GM12878 (cell line): Measurements from ENCODE around the gene ZFP3. TPM values are rescaled to one million over a fixed set of nuclear protein-coding genes. Genes with fewer than 3 reads are reported as not detected.

ENCODE experiments used
- ATAC-seq: fragments of 200-7000 bp; cut with Tn5 transposase; 3 replicates; pipeline ENCODE4 v1.9.1; 2020; ENCODE audit warnings: mild to moderate bottlenecking, moderate library complexity
- Bru-seq: library from RNA; stranded (reverse); fragments of 400-500 nt; gene quantifications from one replicate; lab custom pipeline; 2021; lab: Mats Ljungman, UMichigan
- BruChase-seq, 2 experiments: library from RNA; stranded (reverse); fragments of 400-500 nt; gene quantifications; one replicate each; lab custom pipeline; 2021; lab: Mats Ljungman, UMichigan
- BruUV-seq: library from RNA; stranded (reverse); fragments of 400-500 nt; replicated peaks from 2 replicates; lab custom pipeline; 2021; lab: Mats Ljungman, UMichigan
- CTCF ChIA-PET: fragments of 300-600 bp; sonication (Branson Sonifier 250); formaldehyde crosslinking; extraction: SDS; loops from one replicate; lab custom pipeline; 2021; ENCODE audit warnings: inconsistent platforms; lab: Yijun Ruan, JAX
- POLR2A ChIA-PET: fragments of 350-600 bp; formaldehyde crosslinking; extraction: SDS; loops from one replicate; lab custom pipeline; 2021; ENCODE audit warnings: inconsistent platforms; lab: Charles Lee
- RAD21 ChIA-PET: fragments of 300-600 bp; sonication (Branson Sonifier 250); formaldehyde crosslinking; loops from one replicate; lab custom pipeline; 2023; ENCODE audit warnings: antibody characterized with exemption; ENCODE audit not compliant: unreplicated experiment; lab: Charles Lee
- SMC1A ChIA-PET: fragments of 300-600 bp; sonication (Branson Sonifier 250); formaldehyde crosslinking; loops from one replicate; lab custom pipeline; 2023; ENCODE audit not compliant: unreplicated experiment, uncharacterized antibody; lab: Charles Lee
- DNase-seq: peaks from one replicate; pipeline ENCODE4 v3.0.0-alpha.2; 2011; ENCODE audit warnings: low read depth, low spot score
- FAIRE-seq: peaks from 3 replicates; lab custom pipeline; 2011; peaks lifted over from hg19 to GRCh38; lab: Jason Lieb, UNC
- H2AFZ ChIP-seq: 2 replicates; pipeline ENCODE4 v1.6.0; 2011; ENCODE audit warnings: low read depth, low read length, control low read depth; ENCODE audit not compliant: control insufficient read depth
- H3K27ac ChIP-seq: 2 replicates; pipeline ENCODE4 v1.5.1; 2011; ENCODE audit warnings: control low read depth; ENCODE audit not compliant: control insufficient read depth, insufficient read depth
- H3K27me3 ChIP-seq, 2 experiments: replicated peaks in 1 of 2; 2 replicates each; pipeline versions ENCODE4 v1.6.0 to v1.6.1; 2011; ENCODE audit warnings: low read length in 1 of 2; ENCODE audit not compliant: control insufficient read depth in 2 of 2, insufficient read depth in 2 of 2
- H3K36me3 ChIP-seq, 2 experiments: 2 replicates each; pipeline ENCODE4 v1.5.1; 2011; ENCODE audit warnings: low read length in 1 of 2; ENCODE audit not compliant: control insufficient read depth in 2 of 2, insufficient read depth in 2 of 2
- H3K4me1 ChIP-seq: 2 replicates; pipeline ENCODE4 v1.6.1; 2011; ENCODE audit warnings: mild to moderate bottlenecking, low read length, moderate library complexity, mixed read lengths; ENCODE audit not compliant: control insufficient read depth, insufficient read depth
- H3K4me2 ChIP-seq: 2 replicates; pipeline ENCODE4 v1.6.0; 2011; ENCODE audit warnings: control low read depth; ENCODE audit not compliant: control insufficient read depth, insufficient read depth
- H3K4me3 ChIP-seq: fragments of 200-600 bp; sonication (generic); 2 replicates; pipeline ENCODE4 v1.5.1; 2016
- H3K79me2 ChIP-seq: 2 replicates; pipeline ENCODE4 v1.6.0; 2011; ENCODE audit warnings: low read length; ENCODE audit not compliant: control insufficient read depth, insufficient read depth
- H3K9ac ChIP-seq: 2 replicates; pipeline ENCODE4 v1.8.0; 2011; ENCODE audit warnings: low read length, control low read depth, mixed read lengths; ENCODE audit not compliant: control insufficient read depth, insufficient read depth
- H3K9me3 ChIP-seq: replicated peaks from 3 replicates; pipeline ENCODE4 v1.5.1; 2011; ENCODE audit warnings: mild to moderate bottlenecking, low read length; ENCODE audit not compliant: control insufficient read depth, insufficient read depth
- H4K20me1 ChIP-seq: 2 replicates; pipeline ENCODE4 v1.6.0; 2011; ENCODE audit not compliant: control insufficient read depth, insufficient read depth
- EED ChIP-seq: sonication (generic); IDR thresholded peaks from 2 replicates; pipeline ENCODE4 v1.6.1; 2016; ENCODE audit warnings: antibody characterized with exemption, low read depth
- EP300 ChIP-seq, 2 experiments: fragments of 150-350 bp in 1 of 2; IDR thresholded peaks; 2 replicates each; pipeline ENCODE4 v1.6.1; 2011 to 2012; ENCODE audit warnings: low read depth in 2 of 2, low read length in 2 of 2, borderline replicate concordance in 1 of 2, improper control_type of control experiment in 1 of 2, inconsistent platforms in 1 of 2; ENCODE audit not compliant: control insufficient read depth in 1 of 2
- MYB ChIP-seq: fragments of 150-350 bp; IDR thresholded peaks from 2 replicates; pipeline ENCODE4 v1.6.1; 2014; ENCODE audit warnings: mild to moderate bottlenecking, low read depth, low read length, borderline replicate concordance
- POLR2A ChIP-seq: IDR thresholded peaks from 2 replicates; pipeline ENCODE4 v1.6.1; 2011; ENCODE audit warnings: low read depth, mild to moderate bottlenecking, low read length
- SP1 ChIP-seq: IDR thresholded peaks from one replicate; pipeline ENCODE4 v1.6.1; 2011; ENCODE audit warnings: low read depth, low read length
- STAT1 ChIP-seq: fragments of 450-650 bp; conservative IDR thresholded peaks from 2 replicates; pipeline ENCODE4 v1.6.1; 2014; ENCODE audit warnings: antibody characterized with exemption, mild to moderate bottlenecking
- TARDBP ChIP-seq: IDR thresholded peaks from 2 replicates; pipeline ENCODE4 v1.6.1; 2016; ENCODE audit warnings: borderline replicate concordance
- TBL1XR1 ChIP-seq: IDR thresholded peaks from 2 replicates; pipeline ENCODE4 v1.6.1; 2012; ENCODE audit warnings: low read depth, low read length, improper control_type of control experiment
- WRNIP1 ChIP-seq: IDR thresholded peaks from 2 replicates; pipeline ENCODE4 v1.6.1; 2011; ENCODE audit warnings: low read depth, low read length, improper control_type of control experiment, borderline replicate concordance
- ZZZ3 ChIP-seq: IDR thresholded peaks from 2 replicates; pipeline ENCODE4 v1.6.1; 2011; ENCODE audit warnings: low read depth; ENCODE audit not compliant: control insufficient read depth, insufficient read length
- WGBS: methylation state at CpG from one replicate; pipeline ENCODE4 v1.1.6; 2016; ENCODE audit warnings: low lambda C conversion rate; ENCODE audit not compliant: insufficient replicate concordance, insufficient coverage; ENCODE audit errors: missing lambda C conversion rate; 5-methylcytosine and 5-hydroxymethylcytosine counted together
- in situ Hi-C: fragments of 300-500 bp; cut with MboI; formaldehyde crosslinking; loops from 9 replicates; pipeline ENCODE4 v1.14.3; 2018; ENCODE audit warnings: mixed read lengths
- intact Hi-C: fragments of 100-400 bp; cut with micrococcal nuclease; formaldehyde crosslinking; loops from one replicate; pipeline ENCODE4 v1.14.2; 2022; ENCODE audit not compliant: unreplicated experiment
- long read RNA-seq, 2 experiments: library from polyadenylated mRNA; unstranded; transcript quantifications; one replicate each; pipeline ENCODE4 v2.0.0, GENCODE V29; 2019 to 2020
- polyA minus RNA-seq, 3 experiments: library from RNA; depleted of rRNA, polyadenylated mRNA; stranded (reverse); fragments of >200 nt; gene quantifications; 2 replicates each; pipeline ENCODE4 v1.2.3, GENCODE V29; 2011
- polyA plus RNA-seq, 11 experiments: library from polyadenylated mRNA; depleted of rRNA in 4 of 11; unstranded in 6 of 11; stranded (reverse) in 5 of 11; fragments of >200 nt; fragmentation: Nextera tagmentation in 4 of 11; fragmentation: Illumina TruSeq in 1 of 11; extraction: Ambion mirVana in 4 of 11; extraction: Trizol in 1 of 11; gene quantifications; 1 replicate in 1 of 11; 2 replicates in 10 of 11; pipeline versions ENCODE4 v1.2.1 to v1.2.3, GENCODE V29; 2011 to 2016; ENCODE audit warnings: inconsistent platforms in 2 of 11, missing spikeins in 2 of 11, low read depth in 1 of 11
- total RNA-seq, 4 experiments: library from RNA; depleted of rRNA in 3 of 4; stranded (reverse); fragments of >200 nt in 3 of 4; fragmentation: Illumina TruSeq in 1 of 4; extraction: Trizol in 1 of 4; gene quantifications; 2 replicates each; pipeline versions ENCODE4 v1.2.1 to v1.2.3, GENCODE V29; 2013 to 2021
- TF ChIP-seq, protein P1 (sequence below): IDR thresholded peaks from 2 replicates; pipeline ENCODE4 v1.6.1; 2011; ENCODE audit warnings: borderline replicate concordance, low read depth, mild to moderate bottlenecking, moderate library complexity, low read length; ENCODE audit not compliant: insufficient read depth, poor library complexity, severe bottlenecking
- TF ChIP-seq, protein P2 (sequence below): IDR thresholded peaks from 2 replicates; pipeline ENCODE4 v1.6.1; 2012; ENCODE audit warnings: low read depth, low read length, improper control_type of control experiment
- TF ChIP-seq, protein P3 (sequence below): IDR thresholded peaks from 2 replicates; pipeline ENCODE4 v1.6.1; 2011; ENCODE audit warnings: borderline replicate concordance, low read depth, mild to moderate bottlenecking, moderate library complexity, mixed read lengths, low read length; ENCODE audit not compliant: insufficient read depth; ENCODE audit errors: extremely low read length

The ZFP3 gene
- total RNA-seq (2013; cell fraction: nucleolus; rRNA removed), result 10.0 and 11.5 TPM in 2 replicates
- total RNA-seq (2014; rRNA removed) (0.96 and 1.1 TPM in 2 replicates), total RNA-seq (2014; rRNA removed; fragmentation: Illumina TruSeq; extraction: Trizol) (1.7 and 1.8 TPM in 2 replicates), total RNA-seq (2021) (1.6 and 1.7 TPM in 2 replicates), polyA plus RNA-seq (2011; rRNA removed) (4.1 and 5.2 TPM in 2 replicates), polyA plus RNA-seq (2014; fragmentation: Illumina TruSeq; extraction: Trizol) (2.5 and 3.2 TPM in 2 replicates), polyA plus RNA-seq (2014; fragmentation: Nextera tagmentation; extraction: Ambion mirVana) (under 1 TPM; 0.37 to 0.39 TPM), polyA plus RNA-seq (2014; rRNA removed) (1.2 and 1.7 TPM in 2 replicates), polyA plus RNA-seq (2016; fragmentation: Nextera tagmentation; extraction: Ambion mirVana) (1 to 10 TPM; 1.1 to 1.8 TPM), polyA minus RNA-seq (2011; rRNA and poly(A)+ RNA removed) (2.9 and 3.6 TPM in 2 replicates), Bru-seq, nascent RNA (percentile 62 among the genes with signal in this experiment), BruChase-seq, experiment 1, labeled RNA remaining after a 6-hour chase (percentile 57 among the genes with signal in this experiment), BruChase-seq, experiment 2, labeled RNA remaining after a 2-hour chase (percentile 60 among the genes with signal in this experiment)
- 0.67 TPM for polyA plus RNA-seq (2011; ENCODE audit: low read depth)
- polyA plus RNA-seq (2011; cell fraction: cytosol; rRNA removed), result 1.8 and 2.0 TPM in 2 replicates
- polyA plus RNA-seq (2011; cell fraction: nucleus; rRNA removed), result 3.6 and 4.7 TPM in 2 replicates
- 1.2 and 1.3 TPM in 2 replicates for polyA plus RNA-seq (2012)
- polyA minus RNA-seq (2011; cell fraction: cytosol; rRNA and poly(A)+ RNA removed), result 0.62 and 0.67 TPM in 2 replicates
- polyA minus RNA-seq (2011; cell fraction: nucleus; rRNA and poly(A)+ RNA removed), result 5.1 TPM in 2 replicates
- long read RNA-seq, experiment 1, full-length matches to known transcripts, result 1 of 1 reads
- long read RNA-seq, experiment 1, partial matches to known transcripts, result 0 of 1 reads
- long read RNA-seq, experiment 1, other reads (novel, unspliced or antisense), result 0 of 1 reads
- long read RNA-seq, experiment 2, full-length matches to known transcripts, result 2 of 3 reads
- long read RNA-seq, experiment 2, partial matches to known transcripts, result 0 of 3 reads
- long read RNA-seq, experiment 2, other reads (novel, unspliced or antisense), result 1 of 3 reads

DNA sequence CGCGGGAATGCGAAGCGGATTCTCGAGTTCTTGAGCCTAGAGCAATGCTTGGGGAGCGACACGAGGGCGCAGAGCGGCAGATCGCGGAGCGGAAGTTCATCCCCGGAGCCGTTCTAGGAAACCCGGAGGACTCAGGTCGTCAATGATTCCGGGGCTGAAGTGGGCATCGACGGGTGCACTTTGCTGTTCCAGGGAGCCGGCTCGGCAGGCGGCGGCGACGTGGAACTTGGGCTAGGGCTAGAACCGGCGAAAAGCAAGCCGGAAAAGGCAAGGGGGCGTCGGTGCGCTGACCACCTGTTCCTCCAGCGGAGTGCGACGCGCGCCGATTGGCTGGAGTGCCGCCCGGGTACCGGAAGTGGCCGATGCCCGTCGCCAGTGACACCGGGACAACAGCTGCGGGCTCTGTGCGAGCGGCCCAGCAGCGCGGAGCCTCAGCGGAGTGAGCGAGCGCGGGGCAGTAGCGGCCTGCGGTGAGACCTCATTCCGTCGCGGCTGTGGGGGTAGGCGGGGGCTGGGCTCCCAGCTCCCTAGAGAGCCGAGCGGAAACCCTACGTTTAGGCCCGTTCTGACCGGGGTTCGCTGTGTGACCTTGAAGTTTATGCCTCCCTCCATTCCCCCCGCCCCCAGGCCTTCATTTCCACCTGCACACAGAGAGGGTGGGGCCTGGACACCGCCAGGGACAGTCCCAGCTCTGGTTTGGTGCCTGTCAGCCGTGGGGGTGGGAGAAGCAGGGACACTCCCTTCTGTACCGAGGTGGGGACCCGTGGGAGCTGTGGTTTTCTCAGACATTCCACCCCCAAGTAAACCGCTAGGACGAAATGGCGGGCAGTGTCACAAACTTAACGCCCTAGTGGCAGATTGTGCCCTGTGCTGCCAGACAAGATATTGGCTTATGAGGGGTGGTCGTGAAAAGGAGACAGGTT, at the start of gene ZFP3:
Gene ZFP3, plus strand, starts transcription at position 362 of the 923 bp plus-strand sequence. CDS start 13,038 bp downstream, outside the sequence.
- Histone ChIP-seq H3K9me3 (peaks cover 17% of the 10 kb centered on the region; the same call in 2 of the 3 replicates), H3K4me2 (peak within 1 kb of the TSS; percentile 56), H4K20me1 (no peaks in the 10 kb centered on the region), H2AFZ (peak within 1 kb of the TSS; percentile 70), H3K36me3 (no peaks in the 10 kb centered on the region), H3K4me3 (peak within 1 kb of the TSS; percentile 67), H3K9ac (peak within 1 kb of the TSS; percentile 72), H3K4me1 (peaks cover 3% of the 10 kb centered on the region), H3K79me2 (peaks cover 2% of the 10 kb centered on the region; the same call in 1 of the 2 replicates), H3K27me3 (no peaks in the 10 kb centered on the region), H3K27ac (peak within 1 kb of the TSS; percentile 66)
- WGBS, result 6% methylated on average over 75 of the region's 75 CpGs
- ChIA-PET RAD21 (interaction anchor here (0.7 to 1.9 kb wide), 7 partner anchors 32 to 361 kb away, joined by 3 to 8 read pairs (median 3); partner anchors contain the start of genes SPAG7, ZNF232 and ZNF594), POLR2A (interaction anchor here (0.9 to 1.5 kb wide), 7 partner anchors 12 to 159 kb away, joined by 3 to 5 read pairs (median 3); partner anchors contain the start of genes SPAG7 and ZNF594), CTCF (interaction anchor here (0.6 to 2.6 kb wide), 6 partner anchors 11 to 662 kb away, joined by 3 to 13 read pairs (median 4); partner anchors contain the start of gene ZNF232), SMC1A (interaction anchor here (0.6 to 3.3 kb wide), 6 partner anchors 11 to 148 kb away, joined by 3 to 15 read pairs (median 4); partner anchors contain the start of genes SPAG7 and ZNF232)
- ATAC-seq, result peak; percentile 98
- peak; percentile 56 for DNase-seq
- BruUV-seq, result TSS peak; percentile 84
- peak; percentile 7 for FAIRE-seq
- in situ Hi-C loops, result no loop called here
- intact Hi-C loops, result loop anchor here (2.0 to 5.0 kb wide), 2 partner anchors 112 to 159 kb away; partner anchors contain the start of gene ZNF594
- TF ChIP-seq POLR2A (peak; percentile 94), WRNIP1 (no peak), TARDBP (peak; percentile 26; the same call in 1 of the 2 replicates), TBL1XR1 (peak; percentile 9; the same call in 1 of the 2 replicates), EED (peak; percentile 73), MYB (no peak), ZZZ3 (no peak), STAT1 (no peak), SP1 (peak; percentile 54), EP300 (IDR thresholded peaks at IDR 0.05; ENCODE audit: borderline replicate concordance in 1 of 2, control insufficient read depth in 1 of 2, low read depth in 2 of 2, low read length in 2 of 2) (peak in 1 of 2 experiments; percentile 46; a peak in 1 of 4 replicates)
- TF ChIP-seq, protein P1, sequence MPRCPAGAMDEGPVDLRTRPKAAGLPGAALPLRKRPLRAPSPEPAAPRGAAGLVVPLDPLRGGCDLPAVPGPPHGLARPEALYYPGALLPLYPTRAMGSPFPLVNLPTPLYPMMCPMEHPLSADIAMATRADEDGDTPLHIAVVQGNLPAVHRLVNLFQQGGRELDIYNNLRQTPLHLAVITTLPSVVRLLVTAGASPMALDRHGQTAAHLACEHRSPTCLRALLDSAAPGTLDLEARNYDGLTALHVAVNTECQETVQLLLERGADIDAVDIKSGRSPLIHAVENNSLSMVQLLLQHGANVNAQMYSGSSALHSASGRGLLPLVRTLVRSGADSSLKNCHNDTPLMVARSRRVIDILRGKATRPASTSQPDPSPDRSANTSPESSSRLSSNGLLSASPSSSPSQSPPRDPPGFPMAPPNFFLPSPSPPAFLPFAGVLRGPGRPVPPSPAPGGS, result peak; percentile 81
- TF ChIP-seq, protein P2, sequence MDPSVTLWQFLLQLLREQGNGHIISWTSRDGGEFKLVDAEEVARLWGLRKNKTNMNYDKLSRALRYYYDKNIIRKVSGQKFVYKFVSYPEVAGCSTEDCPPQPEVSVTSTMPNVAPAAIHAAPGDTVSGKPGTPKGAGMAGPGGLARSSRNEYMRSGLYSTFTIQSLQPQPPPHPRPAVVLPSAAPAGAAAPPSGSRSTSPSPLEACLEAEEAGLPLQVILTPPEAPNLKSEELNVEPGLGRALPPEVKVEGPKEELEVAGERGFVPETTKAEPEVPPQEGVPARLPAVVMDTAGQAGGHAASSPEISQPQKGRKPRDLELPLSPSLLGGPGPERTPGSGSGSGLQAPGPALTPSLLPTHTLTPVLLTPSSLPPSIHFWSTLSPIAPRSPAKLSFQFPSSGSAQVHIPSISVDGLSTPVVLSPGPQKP, result peak; percentile 79
- TF ChIP-seq, protein P3, sequence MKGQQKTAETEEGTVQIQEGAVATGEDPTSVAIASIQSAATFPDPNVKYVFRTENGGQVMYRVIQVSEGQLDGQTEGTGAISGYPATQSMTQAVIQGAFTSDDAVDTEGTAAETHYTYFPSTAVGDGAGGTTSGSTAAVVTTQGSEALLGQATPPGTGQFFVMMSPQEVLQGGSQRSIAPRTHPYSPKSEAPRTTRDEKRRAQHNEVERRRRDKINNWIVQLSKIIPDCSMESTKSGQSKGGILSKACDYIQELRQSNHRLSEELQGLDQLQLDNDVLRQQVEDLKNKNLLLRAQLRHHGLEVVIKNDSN, result no peak
